M059J (cell line): ENCODE measurements around the gene WNT9B. TPM values are rescaled to one million over a fixed set of nuclear protein-coding genes. Genes with fewer than 3 reads are reported as not detected.
A peak's percentile ranks its signal among the peaks of the same experiment; 100 is the strongest.
"Not testable (repeated sequence)": the region's sequence is repeated elsewhere in the genome, so short reads cannot be mapped to it uniquely, and the experiment has no call there.

ENCODE experiments used
- DNase-seq: peaks from one replicate; pipeline ENCODE4 v3.0.0-alpha.2; 2012; ENCODE audit warnings: low read depth
- total RNA-seq: library from RNA; depleted of rRNA; stranded (reverse); fragments of >200 nt; shearing (Covaris generic); gene quantifications from 2 replicates; pipeline ENCODE4 v1.2.3, GENCODE V29; 2014

The WNT9B gene
- total RNA-seq, 1 experiment from 2014 or later = not detected

GRCh38 chr17:46821482-46822387 lies 29.6 kb upstream of the WNT9B start:
- no peak for DNase-seq

GRCh38 chr17:46822388-46822921 lies 28.9 kb upstream of the WNT9B start:
- no peak for DNase-seq

- DNase-seq = no peak
Measured at GRCh38 chr17:46823657-46824056, 27.7 kb upstream of the WNT9B start.

GRCh38 chr17:46826116-46826515 lies 25.3 kb upstream of the WNT9B start:
- DNase-seq = no peak

GRCh38 chr17:46827274-46827673 lies 24.1 kb upstream of the WNT9B start:
- DNase-seq = no peak

- no peak for DNase-seq
Measured at GRCh38 chr17:46831573-46832330, 19.6 kb upstream of the WNT9B start.

- no peak for DNase-seq
Measured at GRCh38 chr17:46832331-46832821, 19.0 kb upstream of the WNT9B start.

- peak; percentile 45 for DNase-seq
Measured at GRCh38 chr17:46832945-46833839, 18.2 kb upstream of the WNT9B start.

GRCh38 chr17:46833840-46834208 lies 17.6 kb upstream of the WNT9B start:
- DNase-seq = no peak

- DNase-seq = no peak
Measured at GRCh38 chr17:46834846-46835245, 16.5 kb upstream of the WNT9B start.

- no peak for DNase-seq
Measured at GRCh38 chr17:46836500-46836899, 14.9 kb upstream of the WNT9B start.

GRCh38 chr17:46837521-46837920 lies 13.9 kb upstream of the WNT9B start:
- DNase-seq = peak; percentile 54

- no peak for DNase-seq
Measured at GRCh38 chr17:46839211-46839610, 12.2 kb upstream of the WNT9B start.

GRCh38 chr17:46840596-46840995 lies 10.8 kb upstream of the WNT9B start:
- not testable (repeated sequence) for DNase-seq

GRCh38 chr17:46841561-46842379 lies 9.6 kb upstream of the WNT9B start:
- no peak for DNase-seq

GRCh38 chr17:46842835-46843234 lies 8.5 kb upstream of the WNT9B start:
- DNase-seq = no peak

- no peak for DNase-seq
Measured at GRCh38 chr17:46847204-46848191, 3.9 kb upstream of the WNT9B start.

- DNase-seq = no peak
Measured at GRCh38 chr17:46848534-46848933, 2.8 kb upstream of the WNT9B start.

- DNase-seq = no peak
Measured at GRCh38 chr17:46850688-46851028, 725 bp upstream of the WNT9B start.
